Esophagus (tissue), 2 donors: ENCODE results near the gene LAMA3. TPM values are rescaled to one million over a fixed set of nuclear protein-coding genes. Genes with fewer than 3 reads are reported as not detected.
"Not testable (repeated sequence)": the region's sequence is repeated elsewhere in the genome, so short reads cannot be mapped to it uniquely, and the experiment has no call there.

Source experiments
- H3K27ac ChIP-seq, 2 donors: one replicate each; pipeline ENCODE4 v1.5.1; 2013; ENCODE audit warnings: low read depth in 2 of 2, mild to moderate bottlenecking in 2 of 2, inconsistent platforms in 1 of 2, low read length in 1 of 2, moderate library complexity in 1 of 2
- H3K27me3 ChIP-seq, 2 donors: one replicate each; pipeline ENCODE4 v1.6.1; 2013; ENCODE audit warnings: low read length in 2 of 2, control low read depth in 1 of 2, mild to moderate bottlenecking in 1 of 2; ENCODE audit not compliant: insufficient read depth in 2 of 2, control insufficient read depth in 1 of 2
- H3K36me3 ChIP-seq, 2 donors: one replicate each; pipeline ENCODE4 v1.6.1; 2013; ENCODE audit warnings: low read length in 1 of 2; ENCODE audit not compliant: control insufficient read depth in 2 of 2, insufficient read depth in 2 of 2
- H3K4me1 ChIP-seq, 2 donors: one replicate each; pipeline ENCODE4 v1.6.1; 2013; ENCODE audit warnings: low read length in 1 of 2; ENCODE audit not compliant: control insufficient read depth in 2 of 2, insufficient read depth in 2 of 2
- H3K4me3 ChIP-seq, 2 donors: one replicate each; pipeline ENCODE4 v1.5.1; 2013; ENCODE audit warnings: low read length in 2 of 2, mild to moderate bottlenecking in 2 of 2, low read depth in 1 of 2, moderate library complexity in 1 of 2
- H3K9me3 ChIP-seq, 2 donors: one replicate each; pipeline ENCODE4 v1.6.1; 2013; ENCODE audit warnings: mild to moderate bottlenecking in 2 of 2, low read depth in 1 of 2, low read length in 1 of 2, moderate library complexity in 1 of 2; ENCODE audit not compliant: control insufficient read depth in 2 of 2, insufficient read depth in 1 of 2
- WGBS, 2 donors: extraction: QIAGEN DNeasy Blood & Tissue Kit; methylation state at CpG; one replicate each; pipeline ENCODE4 v1.1.7; 2013; 5-methylcytosine and 5-hydroxymethylcytosine counted together
- polyA plus RNA-seq, 2 donors: library from polyadenylated mRNA; stranded (reverse); fragments of 200-250 nt; gene quantifications; one replicate each; pipeline ENCODE4 v1.2.3, GENCODE V29; 2013
- donor health status: healthy with polysubstance abuse.
- donor health status: Bipolar disorder and iron deficiency.

The LAMA3 gene
- polyA plus RNA-seq, 2 donors = 8.0 to 11.5 TPM

- Histone ChIP-seq H3K27ac (no peak overlapping the region), H3K4me3 (no peak overlapping the region), H3K9me3 (no peaks in the 10 kb centered on the region), H3K36me3 (peaks cover 0 to 1% of the 10 kb centered on the region in 2 donors), H3K4me1 (peaks cover 0 to 2% of the 10 kb centered on the region in 2 donors), H3K27me3 (no peaks in the 10 kb centered on the region)
- WGBS, 2 donors = 86 to 90% methylated on average over 3 of the region's 3 CpGs
Observed at GRCh38 chr18:23724681-23725080, 35.4 kb downstream of the LAMA3 start.

- no peaks in the 10 kb centered on the region for H3K9me3 ChIP-seq
- 76 to 80% methylated on average over 6 of the region's 6 CpGs for WGBS, 2 donors
- H3K4me1 ChIP-seq = peaks cover 0 to 2% of the 10 kb centered on the region in 2 donors
- H3K27ac ChIP-seq = no peak overlapping the region
- no peaks in the 10 kb centered on the region for H3K27me3 ChIP-seq
- H3K4me3 ChIP-seq = no peak overlapping the region
- H3K36me3 ChIP-seq = peaks cover 0 to 3% of the 10 kb centered on the region in 2 donors
Observed at GRCh38 chr18:23725351-23725750, 36.1 kb downstream of the LAMA3 start.

GRCh38 chr18:23725827-23726661 is 36.8 kb downstream of the LAMA3 start:
- Histone ChIP-seq H3K27me3 (no peaks in the 10 kb centered on the region), H3K36me3 (peaks cover 0 to 3% of the 10 kb centered on the region in 2 donors), H3K4me3 (no peak overlapping the region), H3K9me3 (no peaks in the 10 kb centered on the region), H3K27ac (no peak overlapping the region), H3K4me1 (peaks cover 0 to 2% of the 10 kb centered on the region in 2 donors)
- 91% methylated on average over 7 of the region's 7 CpGs for WGBS, 2 donors

DNA sequence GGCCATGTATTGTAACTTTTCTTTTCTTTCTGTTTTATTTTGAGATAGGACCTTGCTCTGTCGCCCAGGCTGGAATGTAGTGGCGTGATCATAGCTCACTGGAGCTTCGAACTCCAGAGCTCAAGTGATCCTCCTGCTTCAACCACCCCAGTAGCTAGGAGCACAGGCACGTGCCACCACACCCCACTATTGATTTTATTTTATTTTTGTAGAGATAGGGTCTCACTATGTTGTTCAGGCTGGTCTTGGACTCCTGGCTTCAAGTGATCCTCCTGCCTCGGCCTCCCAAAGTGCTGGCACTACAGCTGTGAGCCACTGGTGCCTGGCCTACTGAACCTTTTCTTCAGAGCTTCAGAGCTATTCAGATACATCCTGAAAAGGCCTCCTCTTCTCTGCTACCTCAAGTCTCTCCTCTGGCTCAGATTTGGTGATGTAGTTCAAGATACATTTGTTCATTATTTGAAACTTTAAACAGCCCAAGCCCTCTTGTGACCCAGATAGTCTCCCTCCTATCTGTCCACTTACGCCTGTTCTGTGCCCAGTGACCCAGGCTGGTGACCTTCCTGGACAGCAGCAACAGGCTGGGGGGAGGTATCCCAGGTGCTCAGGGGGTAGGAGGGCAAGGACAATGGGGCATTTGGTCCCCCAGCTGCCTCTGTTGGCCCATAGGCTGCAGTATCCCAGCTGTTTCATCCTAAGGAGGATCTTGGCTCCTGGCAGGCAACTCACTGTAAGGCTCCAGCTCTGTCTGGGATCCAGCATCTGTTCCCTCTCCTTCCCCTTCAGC is 38.6 kb downstream of the LAMA3 start:
- 90 to 95% methylated on average over 6 of the region's 6 CpGs for WGBS, 2 donors

GRCh38 chr18:23730857-23731256 is 41.6 kb downstream of the LAMA3 start:
- no peaks in the 10 kb centered on the region for H3K27me3 ChIP-seq
- WGBS, 2 donors = 77% methylated on average over 2 of the region's 2 CpGs
- no peak overlapping the region for H3K27ac ChIP-seq
- peaks cover 0 to 7% of the 10 kb centered on the region in 2 donors for H3K36me3 ChIP-seq
- no peaks in the 10 kb centered on the region for H3K4me1 ChIP-seq
- no peaks in the 10 kb centered on the region for H3K9me3 ChIP-seq
- no peak overlapping the region for H3K4me3 ChIP-seq

More for the DNA sequence above, 38.6 kb downstream of the LAMA3 start:
- H3K27me3 ChIP-seq = no peaks in the 10 kb centered on the region
- peaks cover 0 to 2% of the 10 kb centered on the region in 2 donors for H3K4me1 ChIP-seq
- no peak overlapping the region for H3K27ac ChIP-seq
- H3K9me3 ChIP-seq = no peaks in the 10 kb centered on the region
- no peak overlapping the region for H3K4me3 ChIP-seq
- peaks cover 0 to 3% of the 10 kb centered on the region in 2 donors for H3K36me3 ChIP-seq

- 92 to 94% methylated on average over 2 of the region's 2 CpGs for WGBS, 2 donors
- Histone ChIP-seq H3K4me3 (no peak overlapping the region), H3K9me3 (no peaks in the 10 kb centered on the region), H3K36me3 (peaks cover 0 to 7% of the 10 kb centered on the region in 2 donors), H3K4me1 (no peaks in the 10 kb centered on the region), H3K27me3 (no peaks in the 10 kb centered on the region), H3K27ac (no peak overlapping the region)
Observed at GRCh38 chr18:23731861-23732260, 42.6 kb downstream of the LAMA3 start.

- Histone ChIP-seq H3K9me3 (no peaks in the 10 kb centered on the region), H3K4me3 (no peak overlapping the region), H3K36me3 (peaks cover 0 to 7% of the 10 kb centered on the region in 2 donors), H3K27ac (no peak overlapping the region), H3K4me1 (no peaks in the 10 kb centered on the region), H3K27me3 (no peaks in the 10 kb centered on the region)
- 75 to 76% methylated on average over 5 of the region's 5 CpGs for WGBS, 2 donors
Observed at GRCh38 chr18:23732439-23732838, 43.2 kb downstream of the LAMA3 start.

DNA sequence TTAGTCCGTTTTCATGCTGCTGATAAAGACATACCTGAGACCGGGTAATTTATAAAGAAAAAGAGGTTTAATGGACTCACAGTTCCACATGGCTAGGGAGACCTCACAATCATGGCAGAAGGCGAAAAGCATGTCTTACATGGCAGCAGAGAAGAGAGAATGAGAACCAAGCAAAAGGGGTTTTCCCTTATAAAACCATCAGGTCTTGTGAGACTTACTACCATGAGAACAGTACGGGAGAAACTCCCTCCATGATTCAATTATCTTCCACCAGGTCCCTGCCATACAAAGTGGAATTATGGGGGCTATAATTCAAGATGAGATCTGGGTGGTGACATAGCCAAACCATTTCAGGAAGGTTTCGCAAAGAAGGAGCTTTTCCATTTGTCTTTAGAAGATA is 44.0 kb downstream of the LAMA3 start:
- H3K4me1 ChIP-seq, H3K36me3 ChIP-seq, H3K9me3 ChIP-seq, H3K27me3 ChIP-seq, H3K4me3 ChIP-seq, H3K27ac ChIP-seq: not testable (repeated sequence)
- WGBS, 2 donors = 88 to 89% methylated on average over 5 of the region's 5 CpGs

DNA sequence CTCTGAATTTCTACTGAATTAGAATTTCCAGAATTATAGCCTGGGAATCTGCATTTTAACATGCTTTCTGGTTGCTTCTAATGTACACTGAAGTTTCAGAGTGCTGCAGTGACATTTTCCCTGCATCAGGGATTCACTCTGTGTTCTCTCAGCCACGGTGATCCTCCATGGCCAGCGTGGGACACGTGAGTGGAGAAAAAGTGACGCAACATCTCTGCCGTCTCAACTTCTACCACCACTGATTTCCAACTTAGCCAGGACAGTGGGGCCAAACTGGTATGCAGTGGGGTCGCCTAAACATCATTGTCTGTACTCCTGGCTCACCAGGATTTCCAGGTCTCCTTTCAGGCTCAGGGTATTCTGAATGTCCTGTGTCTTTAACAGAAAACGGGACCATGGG is 44.6 kb downstream of the LAMA3 start:
- Histone ChIP-seq H3K4me3 (no peak overlapping the region), H3K4me1 (peaks cover 0 to under 1% of the 10 kb centered on the region in 2 donors), H3K27me3 (no peaks in the 10 kb centered on the region), H3K9me3 (no peaks in the 10 kb centered on the region), H3K36me3 (peaks cover 0 to 7% of the 10 kb centered on the region in 2 donors), H3K27ac (no peak overlapping the region)
- WGBS, 2 donors = 89 to 93% methylated on average over 7 of the region's 7 CpGs
